HG02798 (cell line): ENCODE results near the gene RHOA.
"Not testable (repeated sequence)": the region's sequence is repeated elsewhere in the genome, so short reads cannot be mapped to it uniquely, and the experiment has no call there.

Source experiments
- ATAC-seq: cut with Tn5 transposase; IDR thresholded peaks from one replicate; pipeline ENCODE4 v1.9.1; 2021; ENCODE audit warnings: mild to moderate bottlenecking; ENCODE audit not compliant: unreplicated experiment, poor library complexity

The RHOA gene

GRCh38 chr3:49412632-49413337, 1.0 kb upstream of the RHOA start:
- ATAC-seq, result no peak

- peak; percentile 28 for ATAC-seq
Observed at GRCh38 chr3:49411535-49411967, 225 bp downstream of the RHOA start.

GRCh38 chr3:49410846-49411534, 786 bp downstream of the RHOA start:
- ATAC-seq, result no peak

GRCh38 chr3:49410066-49410845, 1.5 kb downstream of the RHOA start:
- ATAC-seq, result no peak

GRCh38 chr3:49406571-49407565, 4.9 kb downstream of the RHOA start:
- ATAC-seq, result no peak

- not testable (repeated sequence) for ATAC-seq
Observed at GRCh38 chr3:49405570-49405969, 6.2 kb downstream of the RHOA start.

- ATAC-seq, result no peak
Observed at GRCh38 chr3:49403891-49404290, 7.9 kb downstream of the RHOA start.

- no peak for ATAC-seq
Observed at GRCh38 chr3:49401766-49402165, 10.0 kb downstream of the RHOA start.

GRCh38 chr3:49399461-49399860, 12.3 kb downstream of the RHOA start:
- ATAC-seq, result no peak

GRCh38 chr3:49397470-49397869, 14.3 kb downstream of the RHOA start:
- no peak for ATAC-seq

- ATAC-seq, result not testable (repeated sequence)
Observed at GRCh38 chr3:49391310-49391709, 20.5 kb downstream of the RHOA start.

- no peak for ATAC-seq
Observed at GRCh38 chr3:49389297-49389696, 22.5 kb downstream of the RHOA start.

- ATAC-seq, result no peak
Observed at GRCh38 chr3:49388289-49388820, 23.4 kb downstream of the RHOA start.

GRCh38 chr3:49387721-49388120, 24.1 kb downstream of the RHOA start:
- ATAC-seq, result no peak

GRCh38 chr3:49386056-49386756, 25.6 kb downstream of the RHOA start:
- no peak for ATAC-seq

- ATAC-seq, result no peak
Observed at GRCh38 chr3:49385617-49386016, 26.2 kb downstream of the RHOA start.

GRCh38 chr3:49383387-49383786, 28.4 kb downstream of the RHOA start:
- ATAC-seq, result no peak

- ATAC-seq, result no peak
Observed at GRCh38 chr3:49378249-49378895, 33.4 kb downstream of the RHOA start.

- ATAC-seq, result no peak
Observed at GRCh38 chr3:49377483-49377882, 34.3 kb downstream of the RHOA start.
